Vagina (tissue), 2 donors: ENCODE data around the gene ATP11B. TPM values are rescaled to one million over a fixed set of nuclear protein-coding genes. Genes with fewer than 3 reads are reported as not detected.

ENCODE experiments used
- DNase-seq, 2 donors: peaks; one replicate each; pipeline ENCODE4 v3.0.0-alpha.2; 2017; ENCODE audit errors: extremely low spot score in 2 of 2
- H3K27ac ChIP-seq: fragments of 200-600 bp; sonication (generic); one replicate; pipeline ENCODE4 v1.5.1; 2019
- H3K27me3 ChIP-seq: fragments of 200-600 bp; sonication (generic); one replicate; pipeline ENCODE4 v1.5.1; 2019
- H3K36me3 ChIP-seq, 2 donors: fragments of 200-600 bp; sonication (generic); one replicate each; pipeline ENCODE4 v1.5.1; 2017 to 2019
- H3K4me1 ChIP-seq: fragments of 200-600 bp; sonication (generic); one replicate; pipeline ENCODE4 v1.5.1; 2019
- H3K4me3 ChIP-seq, 2 donors: fragments of 200-600 bp; sonication (generic); 1 replicate in 1 of 2; 2 replicates in 1 of 2; pipeline ENCODE4 v1.5.1; 2016 to 2019
- H3K9me3 ChIP-seq: fragments of 200-600 bp; sonication (generic); one replicate; pipeline ENCODE4 v1.5.1; 2019
- POLR2A ChIP-seq, 2 donors: fragments of 450-650 bp; IDR thresholded peaks; one replicate each; pipeline ENCODE4 v1.6.1; 2017; ENCODE audit warnings: antibody characterized with exemption in 2 of 2, mild to moderate bottlenecking in 2 of 2, moderate library complexity in 2 of 2
- POLR2AphosphoS5 ChIP-seq, 2 donors: sonication (generic); formaldehyde crosslinking; IDR thresholded peaks; one replicate each; pipeline ENCODE4 v1.9.0; 2017; ENCODE audit warnings: antibody characterized with exemption in 2 of 2, mild to moderate bottlenecking in 2 of 2, low read depth in 1 of 2; ENCODE audit not compliant: insufficient read depth in 1 of 2
- intact Hi-C: fragments of 100-400 bp; cut with DNase I; formaldehyde crosslinking; loops from one replicate; pipeline ENCODE4 v1.15.1; 2023
- total RNA-seq: library from RNA; depleted of rRNA; stranded (reverse); fragments of >200 nt; gene quantifications from one replicate; pipeline ENCODE4 v1.2.3, GENCODE V29; 2016
- TF ChIP-seq, protein P1 (sequence below), 3 experiments: fragments of 450-650 bp in 2 of 3; fragments of 200-600 bp in 1 of 3; sonication (generic) in 1 of 3; IDR thresholded peaks; one replicate each; pipeline ENCODE4 v1.5.1; 2017 to 2019; ENCODE audit warnings: antibody characterized with exemption in 3 of 3, mild to moderate bottlenecking in 2 of 3, moderate library complexity in 2 of 3

ATP11B gene
- total RNA-seq, 1 donor from 2014 or later: 100 TPM

DNA sequence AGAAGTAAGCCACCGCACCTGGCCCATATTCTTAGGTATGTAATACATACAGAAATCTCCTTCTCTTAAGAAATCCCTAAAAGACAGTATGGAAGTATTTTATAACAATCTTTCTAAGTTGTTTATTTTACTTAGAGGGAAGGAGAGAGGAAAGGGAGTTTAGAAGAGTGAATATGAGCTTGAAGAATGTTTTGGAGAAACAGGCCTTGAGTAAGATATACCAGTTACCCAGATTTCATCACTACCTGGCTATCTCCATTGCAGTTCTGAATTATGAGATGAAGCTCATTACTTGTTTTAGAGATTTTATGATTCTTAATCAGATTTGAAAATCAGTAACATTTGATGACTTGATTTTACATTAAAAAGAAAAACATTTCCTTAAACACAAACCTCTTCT, 115.2 kb downstream of the ATP11B start:
- no peak for DNase-seq
- Histone ChIP-seq H3K4me3 (no peak overlapping the region), H3K36me3 (peaks cover 0 to 17% of the 10 kb centered on the region in 2 donors), H3K27me3 (no peaks in the 10 kb centered on the region), H3K9me3 (no peaks in the 10 kb centered on the region), H3K4me1 (peaks cover 10% of the 10 kb centered on the region), H3K27ac (no peak overlapping the region)
- TF ChIP-seq POLR2AphosphoS5 (IDR thresholded peaks at IDR 0.05; ENCODE audit: insufficient read depth in 1 of 2, low read depth in 1 of 2) (no peak), POLR2A (IDR thresholded peaks at IDR 0.05) (no peak)
- TF ChIP-seq, protein P1, sequence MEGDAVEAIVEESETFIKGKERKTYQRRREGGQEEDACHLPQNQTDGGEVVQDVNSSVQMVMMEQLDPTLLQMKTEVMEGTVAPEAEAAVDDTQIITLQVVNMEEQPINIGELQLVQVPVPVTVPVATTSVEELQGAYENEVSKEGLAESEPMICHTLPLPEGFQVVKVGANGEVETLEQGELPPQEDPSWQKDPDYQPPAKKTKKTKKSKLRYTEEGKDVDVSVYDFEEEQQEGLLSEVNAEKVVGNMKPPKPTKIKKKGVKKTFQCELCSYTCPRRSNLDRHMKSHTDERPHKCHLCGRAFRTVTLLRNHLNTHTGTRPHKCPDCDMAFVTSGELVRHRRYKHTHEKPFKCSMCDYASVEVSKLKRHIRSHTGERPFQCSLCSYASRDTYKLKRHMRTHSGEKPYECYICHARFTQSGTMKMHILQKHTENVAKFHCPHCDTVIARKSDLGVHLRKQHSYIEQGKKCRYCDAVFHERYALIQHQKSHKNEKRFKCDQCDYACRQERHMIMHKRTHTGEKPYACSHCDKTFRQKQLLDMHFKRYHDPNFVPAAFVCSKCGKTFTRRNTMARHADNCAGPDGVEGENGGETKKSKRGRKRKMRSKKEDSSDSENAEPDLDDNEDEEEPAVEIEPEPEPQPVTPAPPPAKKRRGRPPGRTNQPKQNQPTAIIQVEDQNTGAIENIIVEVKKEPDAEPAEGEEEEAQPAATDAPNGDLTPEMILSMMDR (IDR thresholded peaks at IDR 0.05): no peak
- intact Hi-C loops: no loop called here

GRCh38 chr3:182909318-182910040, 116.2 kb downstream of the ATP11B start:
- intact Hi-C loops: no loop called here
- Histone ChIP-seq H3K4me3 (no peak overlapping the region), H3K27me3 (no peaks in the 10 kb centered on the region), H3K9me3 (no peaks in the 10 kb centered on the region), H3K27ac (no peak overlapping the region), H3K4me1 (peaks cover 20% of the 10 kb centered on the region), H3K36me3 (peaks cover 0 to 15% of the 10 kb centered on the region in 2 donors)
- no peak for TF ChIP-seq POLR2AphosphoS5 (IDR thresholded peaks at IDR 0.05; ENCODE audit: insufficient read depth in 1 of 2, low read depth in 1 of 2)
- TF ChIP-seq, protein P1 (IDR thresholded peaks at IDR 0.05): no peak
- no peak for TF ChIP-seq POLR2A (IDR thresholded peaks at IDR 0.05)
- DNase-seq: no peak

DNA sequence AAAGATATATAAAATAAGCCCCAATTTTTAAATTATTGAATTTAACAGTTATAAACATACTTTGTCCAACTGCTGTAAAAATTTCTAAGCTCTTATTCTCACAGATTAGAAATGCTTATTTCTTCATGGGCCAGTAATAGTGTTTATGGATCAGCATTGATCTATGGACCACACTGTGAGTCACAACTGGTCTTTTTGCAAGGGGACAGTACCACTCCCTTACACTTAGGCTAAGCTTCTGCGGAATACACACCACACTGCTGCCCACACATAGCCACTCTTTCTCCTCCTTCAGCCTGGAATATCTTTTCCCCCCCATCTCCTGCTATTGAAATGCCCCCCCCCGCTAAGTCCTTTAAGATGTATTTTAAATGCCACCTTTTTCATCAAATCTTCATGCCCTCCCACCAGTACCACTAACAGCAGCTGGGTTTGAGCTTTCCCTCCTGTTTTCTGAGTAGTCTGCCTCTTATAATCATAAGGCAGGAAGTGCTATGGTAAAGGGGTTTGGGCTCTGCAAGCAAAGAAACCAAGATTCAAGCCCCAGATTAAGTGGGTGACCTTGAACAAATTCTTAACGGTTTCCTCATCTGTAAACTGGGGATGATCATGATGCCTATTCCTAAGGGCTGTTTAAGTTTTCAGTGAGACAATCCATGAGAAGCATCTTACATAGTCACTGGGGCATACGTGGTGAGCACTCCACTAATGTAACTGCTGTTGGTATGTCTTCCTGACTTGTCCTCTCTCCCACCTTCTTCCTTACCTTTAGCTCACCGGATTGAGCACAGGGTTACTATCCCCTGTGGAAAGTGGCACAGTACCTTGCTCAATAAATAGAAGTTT, 117.9 kb downstream of the ATP11B start:
- no peak for TF ChIP-seq POLR2A (IDR thresholded peaks at IDR 0.05)
- TF ChIP-seq, protein P1 (IDR thresholded peaks at IDR 0.05): no peak
- TF ChIP-seq POLR2AphosphoS5 (IDR thresholded peaks at IDR 0.05; ENCODE audit: insufficient read depth in 1 of 2, low read depth in 1 of 2): no peak
- H3K27ac ChIP-seq: no peak overlapping the region
- H3K4me3 ChIP-seq: no peak overlapping the region
- intact Hi-C loops: no loop called here
- no peaks in the 10 kb centered on the region for H3K27me3 ChIP-seq
- peaks cover 25% of the 10 kb centered on the region for H3K4me1 ChIP-seq
- no peaks in the 10 kb centered on the region for H3K9me3 ChIP-seq
- no peak for DNase-seq
- peaks cover 0 to 9% of the 10 kb centered on the region in 2 donors for H3K36me3 ChIP-seq

DNA sequence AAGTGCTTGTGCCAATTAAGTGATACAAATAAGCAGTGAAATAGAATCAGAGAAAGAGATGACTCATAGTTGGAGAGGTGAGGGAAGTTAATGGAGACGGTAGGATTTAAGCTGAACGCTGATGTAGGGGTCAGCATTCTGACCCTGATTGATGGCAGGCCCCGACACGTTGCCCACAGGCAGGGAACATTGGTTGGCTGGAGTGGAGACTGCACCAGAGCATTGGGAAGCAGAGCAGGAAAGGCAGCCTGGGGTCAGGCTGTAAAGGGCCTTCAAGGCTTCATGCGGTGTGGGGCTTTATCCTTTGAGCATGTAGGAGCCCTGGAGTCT, 118.4 kb downstream of the ATP11B start:
- no peaks in the 10 kb centered on the region for H3K9me3 ChIP-seq
- TF ChIP-seq POLR2A (IDR thresholded peaks at IDR 0.05): no peak
- H3K4me1 ChIP-seq: peaks cover 25% of the 10 kb centered on the region
- H3K27ac ChIP-seq: no peak overlapping the region
- H3K4me3 ChIP-seq: no peak overlapping the region
- DNase-seq: no peak
- intact Hi-C loops: no loop called here
- H3K36me3 ChIP-seq: peaks cover 0 to 4% of the 10 kb centered on the region in 2 donors
- no peaks in the 10 kb centered on the region for H3K27me3 ChIP-seq

DNA sequence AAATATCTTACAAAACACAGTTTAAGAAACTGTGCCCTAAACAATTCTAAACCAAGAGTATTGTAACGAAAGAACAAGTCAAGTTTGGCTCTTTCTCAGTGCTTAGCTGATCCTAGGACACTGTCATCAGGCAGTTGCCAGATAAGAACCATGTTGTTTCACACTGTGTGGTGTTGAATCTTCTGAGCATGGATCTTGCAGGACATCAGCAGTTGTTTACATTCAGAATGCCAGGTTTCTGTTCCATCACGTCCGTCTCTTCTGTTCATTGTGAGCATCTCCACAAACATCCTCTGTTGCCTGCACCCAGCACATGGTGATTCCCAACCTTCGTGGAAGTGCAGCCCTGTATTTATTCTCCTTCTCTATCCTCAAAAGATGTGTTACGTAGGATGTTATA, 119.2 kb downstream of the ATP11B start:
- Histone ChIP-seq H3K27ac (no peak overlapping the region), H3K27me3 (no peaks in the 10 kb centered on the region), H3K4me3 (no peak overlapping the region), H3K36me3 (peaks cover 0 to 4% of the 10 kb centered on the region in 2 donors), H3K9me3 (no peaks in the 10 kb centered on the region), H3K4me1 (peaks cover 25% of the 10 kb centered on the region)
- TF ChIP-seq, protein P1 (IDR thresholded peaks at IDR 0.05): no peak
- TF ChIP-seq POLR2AphosphoS5 (IDR thresholded peaks at IDR 0.05; ENCODE audit: insufficient read depth in 1 of 2, low read depth in 1 of 2) (no peak), POLR2A (IDR thresholded peaks at IDR 0.05) (no peak)
- no peak for DNase-seq
- intact Hi-C loops: no loop called here
